GM19452 (cell line): ENCODE results near the gene METTL26.

Experiments
- ATAC-seq: cut with Tn5 transposase; IDR thresholded peaks from one replicate; pipeline ENCODE4 v1.9.1; 2021; ENCODE audit not compliant: unreplicated experiment

Gene METTL26

GRCh38 chr16:636206-637080, at the start of gene METTL26:
Gene METTL26, minus strand, starts transcription at chr16:636305. Its CDS starts 15 bp downstream, at chr16:636290.
- peak; percentile 74 for ATAC-seq

GRCh38 chr16:684961-685696, 49.0 kb upstream of the METTL26 start:
- no peak for ATAC-seq

- ATAC-seq: peak; percentile 62
Measured at GRCh38 chr16:684071-684794, 48.1 kb upstream of the METTL26 start, which contains the start of gene JMJD8. Gene JMJD8, minus strand, starts transcription at chr16:684334. Its CDS starts 15 bp downstream, at chr16:684319.

- no peak for ATAC-seq
Measured at GRCh38 chr16:683396-684070, 47.4 kb upstream of the METTL26 start.

- ATAC-seq: no peak
Measured at GRCh38 chr16:682493-683395, 46.6 kb upstream of the METTL26 start.

GRCh38 chr16:681746-682427, 45.8 kb upstream of the METTL26 start:
- no peak for ATAC-seq

- ATAC-seq: no peak
Measured at GRCh38 chr16:680967-681745, 45.1 kb upstream of the METTL26 start.

- ATAC-seq: no peak
Measured at GRCh38 chr16:680625-680945, 44.5 kb upstream of the METTL26 start.

- no peak for ATAC-seq
Measured at GRCh38 chr16:679814-680624, 43.9 kb upstream of the METTL26 start, which contains the start of gene STUB1. Gene STUB1, plus strand, starts transcription at chr16:680410. Its CDS starts 116 bp downstream, at chr16:680526.

- no peak for ATAC-seq
Measured at GRCh38 chr16:678858-679813, 43.0 kb upstream of the METTL26 start.

- no peak for ATAC-seq
Measured at GRCh38 chr16:678209-678857, 42.2 kb upstream of the METTL26 start.

GRCh38 chr16:677316-678190, 41.4 kb upstream of the METTL26 start:
- ATAC-seq: no peak

GRCh38 chr16:676913-677312, 40.8 kb upstream of the METTL26 start:
- no peak for ATAC-seq

- no peak for ATAC-seq
Measured at GRCh38 chr16:676565-676902, 40.4 kb upstream of the METTL26 start.

GRCh38 chr16:675884-676564, 39.9 kb upstream of the METTL26 start:
- no peak for ATAC-seq
